Measurements from ENCODE around the gene RHEBL1.

RHEBL1 gene

GRCh38 chr12:49097381-49097780, 27.6 kb upstream of the RHEBL1 start:
- H3K9me3 ChIP-seq (ENCODE audit: insufficient read depth, low read depth, low read length) = no peaks in the 10 kb centered on the region
- H3K27ac ChIP-seq (ENCODE audit: low read depth, low read length) = no peak overlapping the region
- H3K4me1 ChIP-seq (ENCODE audit: insufficient read depth, low read length) = peaks cover 9% of the 10 kb centered on the region
- 97% methylated on average over 3 of the region's 3 CpGs for WGBS
- peaks cover 41% of the 10 kb centered on the region for H3K36me3 ChIP-seq (ENCODE audit: insufficient read depth, low read length)
- peaks cover 34% of the 10 kb centered on the region for H3K27me3 ChIP-seq (ENCODE audit: insufficient read depth, low read length)
- H3K4me3 ChIP-seq (ENCODE audit: low read length) = no peak overlapping the region
- no peak overlapping the region for H3K9ac ChIP-seq (ENCODE audit: low read depth, low read length)

GRCh38 chr12:49094975-49095365, 25.2 kb upstream of the RHEBL1 start:
- H3K9ac ChIP-seq (ENCODE audit: low read depth, low read length) = no peak overlapping the region
- peaks cover 58% of the 10 kb centered on the region for H3K27me3 ChIP-seq (ENCODE audit: insufficient read depth, low read length)
- H3K4me3 ChIP-seq (ENCODE audit: low read length) = no peak overlapping the region
- WGBS = 69% methylated on average over 2 of the region's 2 CpGs
- no peak overlapping the region for H3K27ac ChIP-seq (ENCODE audit: low read depth, low read length)
- H3K9me3 ChIP-seq (ENCODE audit: insufficient read depth, low read depth, low read length) = no peaks in the 10 kb centered on the region
- H3K36me3 ChIP-seq (ENCODE audit: insufficient read depth, low read length) = peaks cover 16% of the 10 kb centered on the region
- peaks cover 13% of the 10 kb centered on the region for H3K4me1 ChIP-seq (ENCODE audit: insufficient read depth, low read length)

- no peaks in the 10 kb centered on the region for H3K9me3 ChIP-seq (ENCODE audit: insufficient read depth, low read depth, low read length)
- peaks cover 13% of the 10 kb centered on the region for H3K36me3 ChIP-seq (ENCODE audit: insufficient read depth, low read length)
- peak within 1 kb of the TSS; percentile 38 for H3K4me3 ChIP-seq (ENCODE audit: low read length)
- WGBS = 9% methylated on average over 49 of the region's 49 CpGs
- peaks cover 64% of the 10 kb centered on the region for H3K27me3 ChIP-seq (ENCODE audit: insufficient read depth, low read length)
- H3K4me1 ChIP-seq (ENCODE audit: insufficient read depth, low read length) = peaks cover 16% of the 10 kb centered on the region
- no peak within 1 kb of the TSS for H3K27ac ChIP-seq (ENCODE audit: low read depth, low read length)
- H3K9ac ChIP-seq (ENCODE audit: low read depth, low read length) = no peak within 1 kb of the TSS
Measured at GRCh38 chr12:49094160-49094974, 24.6 kb upstream of the RHEBL1 start, which contains the start of gene DHH. DHH (minus strand) TSS chr12:49094801; CDS start chr12:49094512, 289 bp downstream.

- H3K27me3 ChIP-seq (ENCODE audit: insufficient read depth, low read length) = peaks cover 70% of the 10 kb centered on the region
- no peaks in the 10 kb centered on the region for H3K9me3 ChIP-seq (ENCODE audit: insufficient read depth, low read depth, low read length)
- no peak overlapping the region for H3K27ac ChIP-seq (ENCODE audit: low read depth, low read length)
- H3K9ac ChIP-seq (ENCODE audit: low read depth, low read length) = no peak overlapping the region
- 7% methylated on average over 9 of the region's 9 CpGs for WGBS
- peak overlapping the region; percentile 38 for H3K4me3 ChIP-seq (ENCODE audit: low read length)
- H3K4me1 ChIP-seq (ENCODE audit: insufficient read depth, low read length) = peaks cover 21% of the 10 kb centered on the region
- peaks cover 11% of the 10 kb centered on the region for H3K36me3 ChIP-seq (ENCODE audit: insufficient read depth, low read length)
Measured at GRCh38 chr12:49093792-49094159, 24.0 kb upstream of the RHEBL1 start.

GRCh38 chr12:49092816-49093406, 23.1 kb upstream of the RHEBL1 start:
- Histone ChIP-seq H3K9me3 (ENCODE audit: insufficient read depth, low read depth, low read length) (no peaks in the 10 kb centered on the region), H3K27ac (ENCODE audit: low read depth, low read length) (no peak overlapping the region), H3K27me3 (ENCODE audit: insufficient read depth, low read length) (peaks cover 79% of the 10 kb centered on the region), H3K36me3 (ENCODE audit: insufficient read depth, low read length) (peaks cover 11% of the 10 kb centered on the region), H3K4me3 (ENCODE audit: low read length) (0 out of 2 replicates have a peak overlapping the region, but pooled peaks have one; percentile 45), H3K9ac (ENCODE audit: low read depth, low read length) (no peak overlapping the region), H3K4me1 (ENCODE audit: insufficient read depth, low read length) (peaks cover 21% of the 10 kb centered on the region)
- WGBS = 64% methylated on average over 4 of the region's 4 CpGs

- H3K4me1 ChIP-seq (ENCODE audit: insufficient read depth, low read length) = peaks cover 21% of the 10 kb centered on the region
- 4% methylated on average over 31 of the region's 32 CpGs for WGBS
- peaks cover 85% of the 10 kb centered on the region for H3K27me3 ChIP-seq (ENCODE audit: insufficient read depth, low read length)
- H3K9ac ChIP-seq (ENCODE audit: low read depth, low read length) = no peak overlapping the region
- no peaks in the 10 kb centered on the region for H3K9me3 ChIP-seq (ENCODE audit: insufficient read depth, low read depth, low read length)
- peak overlapping the region; percentile 45 for H3K4me3 ChIP-seq (ENCODE audit: low read length)
- no peak overlapping the region for H3K27ac ChIP-seq (ENCODE audit: low read depth, low read length)
- peaks cover 6% of the 10 kb centered on the region for H3K36me3 ChIP-seq (ENCODE audit: insufficient read depth, low read length)
Measured at GRCh38 chr12:49092086-49092815, 22.5 kb upstream of the RHEBL1 start.

DNA sequence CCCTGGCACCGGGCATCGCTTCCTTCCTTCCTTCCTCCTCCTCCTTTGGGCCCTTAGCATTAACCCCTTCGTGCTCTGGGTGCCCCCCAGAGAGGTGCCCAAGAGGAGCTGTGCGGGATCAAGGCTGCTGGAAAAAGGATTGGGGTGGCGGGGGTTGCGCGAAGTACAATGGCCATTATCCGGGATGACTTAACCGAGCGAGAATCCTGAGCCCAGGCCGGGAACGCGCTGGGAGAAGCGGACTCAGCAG, 22.0 kb upstream of the RHEBL1 start:
- peak overlapping the region; percentile 45 for H3K4me3 ChIP-seq (ENCODE audit: low read length)
- H3K9ac ChIP-seq (ENCODE audit: low read depth, low read length) = no peak overlapping the region
- H3K36me3 ChIP-seq (ENCODE audit: insufficient read depth, low read length) = 0 out of 2 replicates have a peak, but pooled peaks cover under 1% of the 10 kb centered on the region
- H3K9me3 ChIP-seq (ENCODE audit: insufficient read depth, low read depth, low read length) = no peaks in the 10 kb centered on the region
- H3K27ac ChIP-seq (ENCODE audit: low read depth, low read length) = no peak overlapping the region
- H3K27me3 ChIP-seq (ENCODE audit: insufficient read depth, low read length) = peaks cover 90% of the 10 kb centered on the region
- H3K4me1 ChIP-seq (ENCODE audit: insufficient read depth, low read length) = peaks cover 21% of the 10 kb centered on the region
- WGBS = 3% methylated on average over 14 of the region's 14 CpGs

GRCh38 chr12:49091056-49091835, 21.5 kb upstream of the RHEBL1 start:
- Histone ChIP-seq H3K4me3 (ENCODE audit: low read length) (peak overlapping the region; percentile 45), H3K36me3 (ENCODE audit: insufficient read depth, low read length) (no peaks in the 10 kb centered on the region), H3K27me3 (ENCODE audit: insufficient read depth, low read length) (peaks cover 95% of the 10 kb centered on the region), H3K9ac (ENCODE audit: low read depth, low read length) (no peak overlapping the region), H3K9me3 (ENCODE audit: insufficient read depth, low read depth, low read length) (no peaks in the 10 kb centered on the region), H3K4me1 (ENCODE audit: insufficient read depth, low read length) (peaks cover 21% of the 10 kb centered on the region), H3K27ac (ENCODE audit: low read depth, low read length) (no peak overlapping the region)
- 30% methylated on average over 37 of the region's 41 CpGs for WGBS

DNA sequence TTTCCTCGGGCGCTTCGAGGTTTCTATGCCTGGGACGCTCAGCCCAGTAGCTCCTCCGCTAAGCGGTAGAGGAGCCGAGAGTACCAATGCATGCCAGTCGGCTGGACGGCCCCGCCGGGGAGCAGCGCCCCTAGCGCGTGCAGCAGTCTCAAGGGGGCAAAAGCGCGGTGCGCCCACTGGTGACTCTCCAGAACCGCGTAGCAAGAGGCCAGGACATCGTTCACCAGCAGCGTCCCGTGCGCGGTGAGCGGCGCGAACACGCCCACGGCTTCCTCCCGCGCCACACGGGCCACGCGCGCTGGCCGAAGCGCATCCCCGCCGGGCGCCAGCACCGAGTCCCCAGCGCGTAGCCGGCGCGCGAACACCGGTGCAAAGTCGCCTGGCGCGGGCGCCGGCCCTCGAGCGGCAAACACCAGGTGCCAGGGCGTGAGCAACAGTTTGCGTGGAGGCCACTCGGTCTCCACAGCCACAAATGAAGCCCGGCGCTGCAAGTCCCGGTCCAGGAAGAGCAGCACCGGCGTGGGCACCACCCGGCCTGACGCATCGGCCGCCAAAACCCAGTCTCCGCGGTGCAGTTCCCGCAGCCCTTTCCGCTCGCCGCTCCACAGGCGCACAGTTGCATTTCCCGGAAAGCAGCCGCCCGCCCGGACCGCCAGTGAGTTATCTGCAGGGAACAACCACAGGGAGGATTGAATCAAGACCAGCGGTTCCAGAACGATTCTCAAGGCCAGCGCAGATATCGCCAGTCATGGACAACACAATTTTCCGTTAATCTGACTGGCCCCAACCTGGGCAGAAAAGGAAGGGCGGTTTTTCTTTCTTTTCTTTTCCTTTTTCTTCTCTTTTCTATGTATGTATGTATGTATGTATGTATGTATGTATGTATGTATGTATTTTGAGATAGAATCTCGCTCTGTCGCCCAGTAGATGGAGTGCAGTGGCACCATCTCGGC, 20.3 kb upstream of the RHEBL1 start:
- Histone ChIP-seq H3K27ac (ENCODE audit: low read depth, low read length) (no peak overlapping the region), H3K36me3 (ENCODE audit: insufficient read depth, low read length) (no peaks in the 10 kb centered on the region), H3K4me1 (ENCODE audit: insufficient read depth, low read length) (peaks cover 17% of the 10 kb centered on the region), H3K27me3 (ENCODE audit: insufficient read depth, low read length) (peaks cover 92% of the 10 kb centered on the region), H3K4me3 (ENCODE audit: low read length) (peak overlapping the region; percentile 38), H3K9me3 (ENCODE audit: insufficient read depth, low read depth, low read length) (no peaks in the 10 kb centered on the region), H3K9ac (ENCODE audit: low read depth, low read length) (no peak overlapping the region)
- 6% methylated on average over 88 of the region's 88 CpGs for WGBS

DNA sequence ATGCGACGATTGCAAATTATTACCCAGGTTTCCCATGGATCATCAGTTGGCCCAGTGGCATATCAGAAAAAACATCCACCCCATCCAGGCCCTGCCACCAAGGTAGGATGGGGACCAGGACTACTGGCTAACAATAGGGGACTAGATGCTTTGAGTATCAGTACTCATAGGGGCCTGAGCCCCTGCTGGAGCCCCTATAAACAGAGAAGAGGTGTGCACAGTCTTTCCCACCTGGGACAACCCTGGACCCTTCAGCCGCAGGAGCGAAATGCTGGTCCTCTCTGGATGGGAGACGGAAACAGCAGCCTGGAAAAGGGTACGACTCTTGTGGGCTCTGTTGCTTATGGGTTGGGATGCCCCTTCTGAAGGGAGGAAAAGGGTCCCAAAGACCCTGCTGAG, 19.2 kb upstream of the RHEBL1 start:
- Histone ChIP-seq H3K9me3 (ENCODE audit: insufficient read depth, low read depth, low read length) (peaks cover 2% of the 10 kb centered on the region; the same call in 1 of the 2 replicates), H3K36me3 (ENCODE audit: insufficient read depth, low read length) (no peaks in the 10 kb centered on the region), H3K4me1 (ENCODE audit: insufficient read depth, low read length) (peaks cover 13% of the 10 kb centered on the region), H3K4me3 (ENCODE audit: low read length) (peak overlapping the region; percentile 30; the same call in 1 of the 2 replicates), H3K27me3 (ENCODE audit: insufficient read depth, low read length) (peaks cover 80% of the 10 kb centered on the region), H3K27ac (ENCODE audit: low read depth, low read length) (no peak overlapping the region), H3K9ac (ENCODE audit: low read depth, low read length) (no peak overlapping the region)
- WGBS = 56% methylated on average over 6 of the region's 6 CpGs

All from HUES64 (cell line).